Naive thymus-derived CD4-positive, alpha-beta T cell (primary cell): ENCODE data around the gene NAALADL2. TPM values are rescaled to one million over a fixed set of nuclear protein-coding genes. Genes with fewer than 3 reads are reported as not detected.

Experiments used
- ATAC-seq: fragments of 150-1000 bp; cut with Tn5 transposase; 2 replicates; pipeline ENCODE4 v1.10.0; 2021; ENCODE audit warnings: mild to moderate bottlenecking, moderate library complexity
- CTCF ChIA-PET: fragments of 350-600 bp; sonication (Branson Sonifier 250); formaldehyde crosslinking; loops from one replicate; lab custom pipeline; 2021; ENCODE audit warnings: antibody characterized with exemption; lab: Charles Lee
- POLR2A ChIA-PET: fragments of 350-600 bp; sonication (Branson Sonifier 250); formaldehyde crosslinking; loops from one replicate; lab custom pipeline; 2021; ENCODE audit warnings: antibody characterized with exemption, inconsistent platforms; lab: Charles Lee
- DNase-seq, 9 donors: peaks; one replicate each; pipeline versions ENCODE4 v3.0.0 to v3.0.0-alpha.2; 2020 to 2022; ENCODE audit warnings: mixed read lengths in 1 of 9
- H3K27ac ChIP-seq: one replicate; pipeline ENCODE4 v1.7.0; 2013; ENCODE audit warnings: mild to moderate bottlenecking, low read depth, low read length, moderate library complexity
- H3K27me3 ChIP-seq, 2 donors: one replicate each; pipeline ENCODE4 v1.7.0; 2013; ENCODE audit warnings: low read length in 2 of 2, mild to moderate bottlenecking in 2 of 2, moderate library complexity in 2 of 2; ENCODE audit not compliant: control insufficient read depth in 2 of 2, insufficient read depth in 2 of 2
- H3K36me3 ChIP-seq, 3 experiments: 1 replicate in 2 of 3; 2 replicates in 1 of 3; pipeline ENCODE4 v1.7.0; 2013; ENCODE audit warnings: low read length in 3 of 3, mild to moderate bottlenecking in 3 of 3, moderate library complexity in 1 of 3; ENCODE audit not compliant: insufficient read depth in 3 of 3, control insufficient read depth in 2 of 3
- H3K4me1 ChIP-seq, 2 donors: one replicate each; pipeline ENCODE4 v1.7.0; 2013; ENCODE audit warnings: low read length in 2 of 2, mild to moderate bottlenecking in 2 of 2, moderate library complexity in 1 of 2; ENCODE audit not compliant: control insufficient read depth in 2 of 2, insufficient read depth in 2 of 2
- H3K4me3 ChIP-seq: 2 replicates; pipeline ENCODE4 v1.7.0; 2013; ENCODE audit warnings: mild to moderate bottlenecking, low read length
- H3K9me3 ChIP-seq, 3 experiments: 1 replicate in 2 of 3; 2 replicates in 1 of 3; pipeline ENCODE4 v1.7.0; 2013; ENCODE audit warnings: low read length in 3 of 3; ENCODE audit not compliant: control insufficient read depth in 2 of 3
- H3K27ac Mint-ChIP-seq, 9 donors: one replicate each; pipeline ENCODE4 v1.8.0; 2020 to 2022; ENCODE audit warnings: mixed read lengths in 9 of 9, mild to moderate bottlenecking in 8 of 9, moderate library complexity in 5 of 9, inconsistent platforms in 2 of 9
- H3K27me3 Mint-ChIP-seq, 5 donors: one replicate each; pipeline ENCODE4 v1.8.0; 2021 to 2022; ENCODE audit warnings: mixed read lengths in 5 of 5, mild to moderate bottlenecking in 1 of 5
- H3K36me3 Mint-ChIP-seq, 5 donors: one replicate each; pipeline ENCODE4 v1.8.0; 2020 to 2022; ENCODE audit warnings: mixed read lengths in 5 of 5, mild to moderate bottlenecking in 3 of 5, inconsistent platforms in 1 of 5
- H3K4me1 Mint-ChIP-seq, 7 donors: one replicate each; pipeline ENCODE4 v1.8.0; 2020 to 2022; ENCODE audit warnings: mixed read lengths in 7 of 7, mild to moderate bottlenecking in 3 of 7, inconsistent platforms in 1 of 7
- H3K4me3 Mint-ChIP-seq, 10 donors: one replicate each; pipeline ENCODE4 v1.8.0; 2020 to 2022; ENCODE audit warnings: mild to moderate bottlenecking in 10 of 10, mixed read lengths in 10 of 10, moderate library complexity in 6 of 10, inconsistent platforms in 2 of 10
- H3K9me3 Mint-ChIP-seq, 11 donors: one replicate each; pipeline ENCODE4 v1.8.0; 2020 to 2022; ENCODE audit warnings: mixed read lengths in 11 of 11, mild to moderate bottlenecking in 4 of 11, inconsistent platforms in 1 of 11, moderate library complexity in 1 of 11
- intact Hi-C, 2 donors: fragments of 100-400 bp; cut with micrococcal nuclease; formaldehyde crosslinking; loops; one replicate each; pipeline ENCODE4 v1.15.1; 2023
- polyA plus RNA-seq, 2 donors: library from polyadenylated mRNA; unstranded; fragments of 300-500 nt; fragmentation: Illumina TruSeq; gene quantifications; one replicate each; pipeline ENCODE4 v1.2.3, GENCODE V29; 2021
- total RNA-seq, 6 experiments: library from RNA in 5 of 6; stranded (reverse) in 5 of 6; gene quantifications; 1 replicate in 5 of 6; 2 replicates in 1 of 6; pipeline ENCODE4 v1.2.3 and lab custom pipeline; 2021 to 2026

The NAALADL2 gene
- total and polyA plus RNA-seq, 7 experiments from 2014 or later: 0.76 to 1.4 TPM; not detected in 5

DNA sequence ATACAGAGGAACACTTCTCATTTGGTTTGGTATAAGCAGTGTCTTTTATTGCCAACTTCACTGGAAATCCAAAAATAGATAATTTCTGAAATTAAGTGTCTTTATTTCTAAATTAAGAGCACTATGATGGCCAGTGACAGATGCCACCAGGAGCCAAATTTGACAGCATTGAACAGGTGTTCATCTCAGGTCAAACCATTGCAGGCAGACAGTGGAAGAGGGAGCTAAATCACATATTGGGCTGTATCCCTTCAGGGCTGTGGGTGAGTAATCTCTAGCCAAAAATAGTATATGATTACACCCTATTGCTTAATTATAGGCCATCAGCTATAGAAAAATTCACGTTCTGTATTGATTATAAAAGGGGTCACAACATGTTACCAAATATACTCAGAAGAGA is 457.7 kb downstream of the NAALADL2 start:
- H3K9me3 ChIP-seq: no peaks in the 10 kb centered on the region
- DNase-seq (no peak), ATAC-seq (no peak)
- H3K27ac Mint-ChIP-seq: no peak overlapping the region
- H3K27ac ChIP-seq: no peak overlapping the region
- no peaks in the 10 kb centered on the region for H3K4me1 ChIP-seq
- H3K4me1 Mint-ChIP-seq: no peaks in the 10 kb centered on the region
- H3K27me3 ChIP-seq: no peaks in the 10 kb centered on the region
- intact Hi-C loops: no loop called here
- H3K4me3 ChIP-seq: no peak overlapping the region
- H3K27me3 Mint-ChIP-seq: no peaks in the 10 kb centered on the region
- ChIA-PET CTCF (no interaction called here), POLR2A (no interaction called here)
- H3K36me3 ChIP-seq: no peaks in the 10 kb centered on the region
- no peaks in the 10 kb centered on the region for H3K36me3 Mint-ChIP-seq
- no peak overlapping the region for H3K4me3 Mint-ChIP-seq
- peaks cover 0 to 4% (median 0%) of the 10 kb centered on the region in 11 donors for H3K9me3 Mint-ChIP-seq

DNA sequence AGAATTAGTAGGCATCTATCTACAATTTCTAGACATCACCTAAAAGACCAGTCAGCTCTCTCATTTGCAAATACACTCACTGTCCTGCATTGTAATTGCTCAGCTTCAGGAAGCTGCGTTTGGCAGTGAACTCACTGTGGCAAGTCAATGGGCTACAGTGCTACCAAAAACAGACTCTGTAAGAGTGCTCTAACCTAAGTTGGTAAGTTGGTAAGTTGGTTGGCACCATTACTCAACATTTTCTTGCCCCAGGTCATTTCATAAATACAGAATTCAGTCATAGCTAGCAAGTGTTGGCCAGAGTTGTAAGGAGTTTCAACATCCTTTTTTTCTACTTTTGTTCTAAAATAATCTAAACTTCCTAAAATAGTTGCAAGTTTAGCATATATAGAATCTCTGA is 466.3 kb downstream of the NAALADL2 start:
- intact Hi-C loops: no loop called here
- no peaks in the 10 kb centered on the region for H3K9me3 ChIP-seq
- no peaks in the 10 kb centered on the region for H3K36me3 ChIP-seq
- peaks cover 0 to 13% (median 5%) of the 10 kb centered on the region in 11 donors for H3K9me3 Mint-ChIP-seq
- no peak overlapping the region for H3K27ac ChIP-seq
- H3K27me3 ChIP-seq: no peaks in the 10 kb centered on the region
- H3K27ac Mint-ChIP-seq: no peak overlapping the region
- POLR2A ChIA-PET: no interaction called here
- H3K4me1 Mint-ChIP-seq: peaks cover 0 to 1% (median 0%) of the 10 kb centered on the region in 7 donors
- CTCF ChIA-PET: no interaction called here
- no peak overlapping the region for H3K4me3 Mint-ChIP-seq
- ATAC-seq: no peak
- no peaks in the 10 kb centered on the region for H3K4me1 ChIP-seq
- H3K27me3 Mint-ChIP-seq: no peaks in the 10 kb centered on the region
- H3K4me3 ChIP-seq: no peak overlapping the region
- no peaks in the 10 kb centered on the region for H3K36me3 Mint-ChIP-seq
- DNase-seq: no peak

DNA sequence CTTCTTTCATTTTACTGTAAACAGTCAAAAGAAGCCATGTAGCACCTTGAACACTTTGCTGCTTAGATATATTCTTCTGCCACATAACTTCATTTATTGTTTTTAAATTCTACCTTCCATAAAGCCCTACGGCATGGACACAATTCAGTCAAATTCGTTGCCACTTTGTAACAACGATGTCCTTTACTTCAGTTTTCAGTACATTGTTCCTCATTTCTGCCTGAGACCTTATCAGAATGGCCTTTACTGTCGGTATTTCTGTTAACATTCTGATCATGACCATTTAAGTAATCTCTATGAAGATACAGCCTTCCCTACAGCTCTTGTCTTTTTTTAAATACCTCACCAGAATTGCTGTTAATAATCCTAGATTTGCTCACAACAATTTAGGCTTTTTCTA is 466.9 kb downstream of the NAALADL2 start:
- no peaks in the 10 kb centered on the region for H3K36me3 Mint-ChIP-seq
- H3K36me3 ChIP-seq: no peaks in the 10 kb centered on the region
- no peaks in the 10 kb centered on the region for H3K9me3 ChIP-seq
- no peak overlapping the region for H3K4me3 ChIP-seq
- POLR2A ChIA-PET: no interaction called here
- H3K27ac ChIP-seq: no peak overlapping the region
- H3K27me3 ChIP-seq: no peaks in the 10 kb centered on the region
- peaks cover 0 to 1% (median 0%) of the 10 kb centered on the region in 7 donors for H3K4me1 Mint-ChIP-seq
- no peak overlapping the region for H3K27ac Mint-ChIP-seq
- ATAC-seq (no peak), DNase-seq (no peak)
- H3K27me3 Mint-ChIP-seq: no peaks in the 10 kb centered on the region
- no peaks in the 10 kb centered on the region for H3K4me1 ChIP-seq
- CTCF ChIA-PET: no interaction called here
- peaks cover 0 to 14% (median 5%) of the 10 kb centered on the region in 11 donors for H3K9me3 Mint-ChIP-seq
- intact Hi-C loops: no loop called here
- H3K4me3 Mint-ChIP-seq: no peak overlapping the region

DNA sequence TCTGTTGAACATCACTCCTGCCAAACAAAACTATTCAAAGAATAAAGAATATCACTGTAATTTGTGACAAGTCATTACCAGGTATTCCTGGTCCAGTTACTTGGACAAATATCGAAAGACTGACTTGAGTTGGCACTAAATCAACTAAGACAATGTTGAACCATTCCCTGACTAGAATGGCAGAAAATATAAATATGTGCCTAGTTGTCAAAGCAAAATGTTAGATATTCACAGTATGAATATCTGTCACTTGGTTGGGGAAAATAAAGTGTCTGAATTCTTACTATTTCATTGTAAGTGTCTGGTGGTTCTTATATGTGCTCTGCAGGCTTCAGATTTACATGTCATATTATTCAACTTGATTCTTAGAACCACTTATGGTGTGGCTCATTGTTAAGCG is 470.2 kb downstream of the NAALADL2 start:
- Histone ChIP-seq H3K4me1 (no peaks in the 10 kb centered on the region), H3K4me3 (no peak overlapping the region), H3K9me3 (no peaks in the 10 kb centered on the region), H3K27me3 (no peaks in the 10 kb centered on the region), H3K36me3 (no peaks in the 10 kb centered on the region), H3K27ac (no peak overlapping the region)
- POLR2A ChIA-PET: no interaction called here
- Mint-ChIP-seq H3K4me1 (peaks cover 0 to 1% (median 0%) of the 10 kb centered on the region in 7 donors), H3K27me3 (no peaks in the 10 kb centered on the region), H3K9me3 (peaks cover 0 to 14% (median 5%) of the 10 kb centered on the region in 11 donors), H3K36me3 (no peaks in the 10 kb centered on the region), H3K4me3 (no peak overlapping the region), H3K27ac (no peak overlapping the region)
- ATAC-seq (no peak), DNase-seq (no peak)
- CTCF ChIA-PET: no interaction called here
- intact Hi-C loops: no loop called here

DNA sequence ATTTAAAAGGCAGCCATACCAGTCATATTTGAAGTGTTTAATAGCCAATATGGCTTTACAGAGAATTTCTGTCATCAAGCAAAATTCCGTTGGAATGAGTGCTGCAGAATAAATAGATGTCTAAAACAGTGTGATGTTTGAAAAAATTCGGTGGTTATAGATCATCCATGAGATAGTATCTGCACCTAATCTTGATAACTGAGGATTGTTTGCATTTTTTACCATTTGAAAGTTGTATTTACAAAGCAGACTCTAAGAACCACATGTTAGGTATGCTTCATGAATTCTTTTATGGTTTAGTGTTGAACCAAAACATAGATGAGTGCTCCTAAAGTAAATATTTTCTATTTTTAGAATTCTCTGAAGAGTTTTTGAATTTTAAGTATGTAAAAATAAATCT is 476.1 kb downstream of the NAALADL2 start:
- Mint-ChIP-seq H3K27me3 (no peaks in the 10 kb centered on the region), H3K4me1 (no peaks in the 10 kb centered on the region), H3K9me3 (peaks cover 0 to 9% (median 4%) of the 10 kb centered on the region in 11 donors), H3K27ac (no peak overlapping the region), H3K4me3 (no peak overlapping the region), H3K36me3 (peaks cover 0 to 3% (median 0%) of the 10 kb centered on the region in 5 donors)
- ATAC-seq (no peak), DNase-seq (no peak)
- Histone ChIP-seq H3K36me3 (no peaks in the 10 kb centered on the region), H3K27ac (no peak overlapping the region), H3K4me1 (no peaks in the 10 kb centered on the region), H3K9me3 (no peaks in the 10 kb centered on the region), H3K27me3 (no peaks in the 10 kb centered on the region), H3K4me3 (no peak overlapping the region)
- intact Hi-C loops: no loop called here
- ChIA-PET CTCF (no interaction called here), POLR2A (no interaction called here)

DNA sequence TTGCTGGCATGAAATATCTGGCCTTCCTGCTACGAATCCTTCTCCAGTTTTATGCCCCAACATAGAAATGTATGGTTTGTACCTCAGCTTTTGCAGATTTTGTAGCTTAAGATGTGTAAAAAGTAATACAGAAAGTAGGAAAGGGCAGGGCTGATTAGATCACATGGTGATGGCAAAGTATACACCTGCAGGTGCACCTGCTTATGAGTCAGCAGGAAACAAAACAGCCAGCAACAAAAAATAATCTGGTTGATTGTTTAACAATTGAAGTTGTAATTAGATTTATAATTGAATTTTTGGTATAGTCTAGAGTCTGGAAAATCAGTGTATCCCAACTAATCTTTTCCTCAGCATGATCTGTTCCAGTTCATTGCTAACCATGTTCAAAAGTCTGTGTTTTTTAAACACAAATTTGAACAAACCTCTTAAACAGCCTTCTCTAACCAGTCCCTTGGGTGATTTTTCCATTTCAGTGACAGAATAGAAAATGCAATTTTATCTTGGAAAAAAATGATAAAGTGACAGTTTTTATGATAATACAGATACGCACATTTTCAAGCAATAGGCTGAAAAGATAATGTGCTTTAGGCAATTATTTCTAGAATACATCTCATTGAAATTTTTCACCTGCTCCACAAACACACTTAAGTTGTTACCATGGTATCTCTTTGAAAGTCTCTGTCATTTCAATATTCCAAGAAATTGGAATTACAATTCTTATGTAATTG is 477.4 kb downstream of the NAALADL2 start:
- H3K4me1 Mint-ChIP-seq: no peaks in the 10 kb centered on the region
- DNase-seq: no peak
- Histone ChIP-seq H3K4me3 (no peak overlapping the region), H3K27ac (no peak overlapping the region), H3K9me3 (no peaks in the 10 kb centered on the region), H3K27me3 (no peaks in the 10 kb centered on the region), H3K4me1 (no peaks in the 10 kb centered on the region), H3K36me3 (no peaks in the 10 kb centered on the region)
- peaks cover 0 to 3% (median 0%) of the 10 kb centered on the region in 5 donors for H3K36me3 Mint-ChIP-seq
- CTCF ChIA-PET: no interaction called here
- no peak overlapping the region for H3K27ac Mint-ChIP-seq
- H3K27me3 Mint-ChIP-seq: no peaks in the 10 kb centered on the region
- H3K9me3 Mint-ChIP-seq: peaks cover 0 to 8% (median 4%) of the 10 kb centered on the region in 11 donors
- no peak overlapping the region for H3K4me3 Mint-ChIP-seq
- ATAC-seq: no peak
- POLR2A ChIA-PET: no interaction called here
- intact Hi-C loops: no loop called here

DNA sequence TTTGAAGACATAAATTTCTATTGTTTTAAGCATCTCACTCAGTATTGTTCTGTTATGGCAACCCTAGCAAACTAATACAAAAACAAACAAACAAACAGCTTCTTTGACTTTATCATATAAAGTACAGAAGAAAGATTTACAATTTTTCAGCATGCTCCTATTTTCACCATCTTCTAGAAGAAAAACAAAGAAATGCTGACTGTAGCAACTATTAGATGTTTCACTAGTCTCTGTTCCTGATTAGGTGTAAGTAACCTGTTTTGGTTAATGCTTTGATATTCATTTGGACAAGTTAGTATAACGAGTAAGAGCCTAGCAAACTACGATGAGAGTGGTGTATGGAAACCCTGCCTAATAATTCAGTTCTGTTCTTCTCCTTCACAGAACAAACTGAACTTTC is 478.5 kb downstream of the NAALADL2 start:
- H3K9me3 ChIP-seq: no peaks in the 10 kb centered on the region
- H3K36me3 Mint-ChIP-seq: peaks cover 0 to 3% (median 0%) of the 10 kb centered on the region in 5 donors
- no peak overlapping the region for H3K27ac Mint-ChIP-seq
- intact Hi-C loops: no loop called here
- H3K4me3 Mint-ChIP-seq: no peak overlapping the region
- peaks cover 0 to 3% (median 0%) of the 10 kb centered on the region in 7 donors for H3K4me1 Mint-ChIP-seq
- H3K9me3 Mint-ChIP-seq: peaks cover 0 to 8% (median 4%) of the 10 kb centered on the region in 11 donors
- DNase-seq (no peak), ATAC-seq (no peak)
- CTCF ChIA-PET: no interaction called here
- H3K4me3 ChIP-seq: no peak overlapping the region
- no peaks in the 10 kb centered on the region for H3K4me1 ChIP-seq
- H3K27ac ChIP-seq: no peak overlapping the region
- no peaks in the 10 kb centered on the region for H3K27me3 ChIP-seq
- POLR2A ChIA-PET: no interaction called here
- H3K36me3 ChIP-seq: no peaks in the 10 kb centered on the region
- no peaks in the 10 kb centered on the region for H3K27me3 Mint-ChIP-seq
